ENCODE results near the gene SMIM32. TPM values are rescaled to one million over a fixed set of nuclear protein-coding genes. Genes with fewer than 3 reads are reported as not detected.

The SMIM32 gene
- total and polyA plus RNA-seq, 8 donors, result 0.30 to 22.0 (median 0.75) TPM; not detected in 3

- intact Hi-C loops (cut with DNase I; ENCODE audit: low total_unique reads), result no loop called here
- WGBS, 5 donors, result 89 to 95% (median 94%) methylated on average over 2 of the region's 2 CpGs
These were observed 18.8 kb downstream of the SMIM32 start for GRCh38 chr5:136174021-136174659.

GRCh38 chr5:136169218-136169617, 23.7 kb downstream of the SMIM32 start:
- 86 to 97% (median 93%) methylated on average over 3 of the region's 3 CpGs for WGBS, 5 donors

More at GRCh38 chr5:136174021-136174659, 18.8 kb downstream of the SMIM32 start:
- Histone ChIP-seq H3K27ac (no peak overlapping the region), H3K4me1 (no peaks in the 10 kb centered on the region), H3K4me3 (no peak overlapping the region), H3K36me3 (peaks cover 18 to 79% (median 77%) of the 10 kb centered on the region in 4 donors), H3K9me3 (no peaks in the 10 kb centered on the region), H3K27me3 (no peaks in the 10 kb centered on the region)
- TF ChIP-seq POLR2A (IDR thresholded peaks at IDR 0.05), result no peak
- no peak for TF ChIP-seq POLR2AphosphoS5 (IDR thresholded peaks at IDR 0.05)
- TF ChIP-seq EP300 (IDR thresholded peaks at IDR 0.05), result no peak
- TF ChIP-seq CTCF (IDR thresholded peaks at IDR 0.05), result peak in 4 of 7 experiments; percentile 31 to 52 (median 42)
- peak in 1 of 2 donors; percentile 80 for DNase-seq

GRCh38 chr5:136166909-136167308, 26.1 kb downstream of the SMIM32 start:
- Histone ChIP-seq H3K27ac (no peak overlapping the region), H3K27me3 (no peaks in the 10 kb centered on the region), H3K9me3 (no peaks in the 10 kb centered on the region), H3K4me1 (peaks cover 0 to 12% (median under 1%) of the 10 kb centered on the region in 4 donors), H3K4me3 (no peak overlapping the region), H3K36me3 (peaks cover 10 to 62% (median 55%) of the 10 kb centered on the region in 4 donors)
- 75 to 86% (median 80%) methylated on average over 4 of the region's 4 CpGs for WGBS, 5 donors
- TF ChIP-seq CTCF (IDR thresholded peaks at IDR 0.05) (no peak), EP300 (IDR thresholded peaks at IDR 0.05) (no peak), POLR2A (IDR thresholded peaks at IDR 0.05) (no peak), POLR2AphosphoS5 (IDR thresholded peaks at IDR 0.05) (no peak)
- intact Hi-C loops (cut with DNase I; ENCODE audit: low total_unique reads), result no loop called here
- no peak for DNase-seq

More at GRCh38 chr5:136169218-136169617, 23.7 kb downstream of the SMIM32 start:
- Histone ChIP-seq H3K36me3 (peaks cover 10 to 67% (median 60%) of the 10 kb centered on the region in 4 donors), H3K4me3 (no peak overlapping the region), H3K27me3 (no peaks in the 10 kb centered on the region), H3K9me3 (no peaks in the 10 kb centered on the region), H3K4me1 (no peaks in the 10 kb centered on the region), H3K27ac (no peak overlapping the region)
- TF ChIP-seq CTCF (IDR thresholded peaks at IDR 0.05) (no peak), POLR2A (IDR thresholded peaks at IDR 0.05) (no peak), EP300 (IDR thresholded peaks at IDR 0.05) (no peak), POLR2AphosphoS5 (IDR thresholded peaks at IDR 0.05) (no peak)
- intact Hi-C loops (cut with DNase I; ENCODE audit: low total_unique reads), result no loop called here
- no peak for DNase-seq

- H3K27ac ChIP-seq, result no peak overlapping the region
- H3K36me3 ChIP-seq, result peaks cover 10 to 63% (median 50%) of the 10 kb centered on the region in 4 donors
- H3K4me3 ChIP-seq, result no peak overlapping the region
- H3K9me3 ChIP-seq, result no peaks in the 10 kb centered on the region
- no peaks in the 10 kb centered on the region for H3K27me3 ChIP-seq
- TF ChIP-seq EP300 (IDR thresholded peaks at IDR 0.05) (no peak), POLR2A (IDR thresholded peaks at IDR 0.05) (no peak), POLR2AphosphoS5 (IDR thresholded peaks at IDR 0.05) (no peak), CTCF (IDR thresholded peaks at IDR 0.05) (no peak)
- intact Hi-C loops (cut with DNase I; ENCODE audit: low total_unique reads), result no loop called here
- DNase-seq, result no peak
- 94 to 100% (median 96%) methylated on average over 1 of the region's 1 CpG for WGBS, 5 donors
- H3K4me1 ChIP-seq, result peaks cover 0 to 31% (median 9%) of the 10 kb centered on the region in 4 donors
These were observed 28.7 kb downstream of the SMIM32 start for GRCh38 chr5:136164226-136164625.
